Iris pigment epithelial cell (primary cell): ENCODE measurements around the gene IFIT1.
"Not testable (repeated sequence)": the region's sequence is repeated elsewhere in the genome, so short reads cannot be mapped to it uniquely, and the experiment has no call there.

Experiments
- DNase-seq: peaks from one replicate; pipeline ENCODE4 v3.0.0-alpha.2; 2011; ENCODE audit warnings: low read depth

The IFIT1 gene

GRCh38 chr10:89431977-89432376 is 39.6 kb downstream of the IFIT1 start:
- peak; percentile 85 for DNase-seq

- peak; percentile 52 for DNase-seq
Measured at GRCh38 chr10:89438525-89438924, 46.1 kb downstream of the IFIT1 start.

- DNase-seq, result no peak
Measured at GRCh38 chr10:89440226-89441009, 48.0 kb downstream of the IFIT1 start.

- DNase-seq, result no peak
Measured at GRCh38 chr10:89442289-89442688, 49.9 kb downstream of the IFIT1 start.

GRCh38 chr10:89444819-89445218 is 52.4 kb downstream of the IFIT1 start:
- DNase-seq, result not testable (repeated sequence)

GRCh38 chr10:89450901-89451300 is 58.5 kb downstream of the IFIT1 start:
- DNase-seq, result no peak

DNA sequence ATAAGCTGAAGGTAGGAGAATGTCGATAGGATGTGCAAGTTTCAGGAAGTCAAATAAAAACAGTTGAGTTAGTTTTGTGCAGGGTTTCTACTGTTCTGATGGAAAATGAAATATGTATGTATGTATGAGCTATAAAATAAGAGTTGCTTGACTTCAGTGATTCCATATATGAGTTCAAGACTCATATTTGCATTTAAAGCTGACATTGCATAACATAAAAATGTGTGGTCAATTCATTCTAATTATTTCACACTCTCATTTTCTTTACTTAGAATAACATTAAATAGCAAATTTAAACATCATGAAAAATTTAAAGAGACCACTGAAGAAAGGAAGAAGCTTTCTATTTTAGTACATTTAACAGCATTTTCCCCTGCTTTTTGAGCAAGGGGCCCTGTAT is 59.8 kb downstream of the IFIT1 start:
- no peak for DNase-seq

- DNase-seq, result no peak
Measured at GRCh38 chr10:89454561-89455347, 62.3 kb downstream of the IFIT1 start.
